Measurements from ENCODE around the gene MRPL49.

Gene MRPL49

GRCh38 chr11:65121865-65122696 lies at the start of gene MRPL49, which contains the start of gene FAU:
TSS of gene MRPL49 (plus strand) at chr11:65122321. CDS start at chr11:65122347, 26 bp downstream.
TSS of gene FAU (minus strand) at chr11:65122134. CDS start at chr11:65121813, 321 bp downstream.
- DNase-seq (ENCODE audit: low spot score) = peak; percentile 98

GRCh38 chr11:65072631-65072966 lies 49.5 kb upstream of the MRPL49 start:
- DNase-seq (ENCODE audit: low spot score) = no peak

GRCh38 chr11:65077451-65077850 lies 44.7 kb upstream of the MRPL49 start:
- no peak for DNase-seq (ENCODE audit: low spot score)

GRCh38 chr11:65078151-65078550 lies 44.0 kb upstream of the MRPL49 start:
- peak; percentile 79 for DNase-seq (ENCODE audit: low spot score)

- DNase-seq (ENCODE audit: low spot score) = no peak
Measured at GRCh38 chr11:65078786-65079342, 43.3 kb upstream of the MRPL49 start.

- DNase-seq (ENCODE audit: low spot score) = no peak
Measured at GRCh38 chr11:65083134-65083833, 38.8 kb upstream of the MRPL49 start.

- peak; percentile 96 for DNase-seq (ENCODE audit: low spot score)
Measured at GRCh38 chr11:65083834-65084597, 38.1 kb upstream of the MRPL49 start, which contains the start of the genes CDCA5 and ZFPL1. TSS of gene CDCA5 (minus strand) at chr11:65084040. CDS start at chr11:65083978, 62 bp downstream. TSS of gene ZFPL1 (plus strand) at chr11:65084222. CDS start at chr11:65084699, 477 bp downstream.

GRCh38 chr11:65084598-65085375 lies 37.3 kb upstream of the MRPL49 start:
- DNase-seq (ENCODE audit: low spot score) = no peak

- no peak for DNase-seq (ENCODE audit: low spot score)
Measured at GRCh38 chr11:65085446-65085845, 36.7 kb upstream of the MRPL49 start.

GRCh38 chr11:65086809-65087208 lies 35.3 kb upstream of the MRPL49 start:
- no peak for DNase-seq (ENCODE audit: low spot score)

- DNase-seq (ENCODE audit: low spot score) = no peak
Measured at GRCh38 chr11:65087216-65087615, 34.9 kb upstream of the MRPL49 start.

- no peak for DNase-seq (ENCODE audit: low spot score)
Measured at GRCh38 chr11:65087827-65088226, 34.3 kb upstream of the MRPL49 start.

- no peak for DNase-seq (ENCODE audit: low spot score)
Measured at GRCh38 chr11:65089621-65090020, 32.5 kb upstream of the MRPL49 start.

GRCh38 chr11:65090628-65091027 lies 31.5 kb upstream of the MRPL49 start:
- no peak for DNase-seq (ENCODE audit: low spot score)

- DNase-seq (ENCODE audit: low spot score) = no peak
Measured at GRCh38 chr11:65095427-65095826, 26.7 kb upstream of the MRPL49 start.

GRCh38 chr11:65095974-65096806 lies 25.9 kb upstream of the MRPL49 start, which contains the start of gene VPS51:
TSS of gene VPS51 (plus strand) at chr11:65096214. CDS start at chr11:65096251, 37 bp downstream.
- peak; percentile 88 for DNase-seq (ENCODE audit: low spot score)

GRCh38 chr11:65096926-65097325 lies 25.2 kb upstream of the MRPL49 start:
- no peak for DNase-seq (ENCODE audit: low spot score)

GRCh38 chr11:65100674-65101350 lies 21.3 kb upstream of the MRPL49 start:
- DNase-seq (ENCODE audit: low spot score) = no peak
